Suprapubic skin (tissue), 4 donors: ENCODE measurements around the gene TREH. TPM values are rescaled to one million over a fixed set of nuclear protein-coding genes. Genes with fewer than 3 reads are reported as not detected.

Source experiments
- DNase-seq, 2 donors: peaks; one replicate each; pipeline ENCODE4 v3.0.0-alpha.2; 2019; ENCODE audit warnings: low spot score in 2 of 2
- H3K27ac ChIP-seq: fragments of 200-600 bp; sonication (generic); one replicate; pipeline ENCODE4 v1.5.1; 2019
- H3K27me3 ChIP-seq: fragments of 200-600 bp; sonication (generic); one replicate; pipeline ENCODE4 v1.5.1; 2019
- H3K36me3 ChIP-seq: fragments of 200-600 bp; sonication (generic); one replicate; pipeline ENCODE4 v1.5.1; 2019
- H3K4me1 ChIP-seq: fragments of 200-600 bp; sonication (generic); one replicate; pipeline ENCODE4 v1.5.1; 2019
- H3K4me3 ChIP-seq: fragments of 200-600 bp; sonication (generic); one replicate; pipeline ENCODE4 v1.5.1; 2019; ENCODE audit warnings: mild to moderate bottlenecking
- H3K9me3 ChIP-seq: fragments of 200-600 bp; sonication (generic); one replicate; pipeline ENCODE4 v1.5.1; 2019
- CTCF ChIP-seq, 2 donors: fragments of 200-600 bp in 1 of 2; fragments of 450-650 bp in 1 of 2; sonication (generic) in 1 of 2; IDR thresholded peaks; one replicate each; pipeline ENCODE4 v1.5.1; 2016 to 2019; ENCODE audit warnings: antibody characterized with exemption in 2 of 2, mild to moderate bottlenecking in 1 of 2, moderate library complexity in 1 of 2
- EP300 ChIP-seq: sonication (generic); formaldehyde crosslinking; IDR thresholded peaks from one replicate; pipeline ENCODE4 v1.6.1; 2017; ENCODE audit warnings: antibody characterized with exemption
- POLR2A ChIP-seq, 2 donors: fragments of 450-650 bp; IDR thresholded peaks; one replicate each; pipeline ENCODE4 v1.6.1; 2017; ENCODE audit warnings: antibody characterized with exemption in 2 of 2, mild to moderate bottlenecking in 2 of 2, moderate library complexity in 2 of 2
- POLR2AphosphoS5 ChIP-seq, 3 donors: sonication (generic); formaldehyde crosslinking; IDR thresholded peaks; one replicate each; pipeline ENCODE4 v1.6.1; 2017; ENCODE audit warnings: antibody characterized with exemption in 3 of 3
- WGBS: methylation state at CpG from one replicate; pipeline ENCODE4 v1.1.5; 2018; 5-methylcytosine and 5-hydroxymethylcytosine counted together
- total RNA-seq, 4 donors: library from RNA; depleted of rRNA; stranded (reverse); fragments of >200 nt; gene quantifications; one replicate each; pipeline ENCODE4 v1.1.0, GENCODE V29; 2016

TREH gene
- total RNA-seq, 4 donors from 2014 or later: not detected

GRCh38 chr11:118643142-118643994, 36.1 kb downstream of the TREH start:
- H3K4me3 ChIP-seq: no peak overlapping the region
- H3K4me1 ChIP-seq: peaks cover 30% of the 10 kb centered on the region
- DNase-seq: no peak
- H3K36me3 ChIP-seq: peaks cover 83% of the 10 kb centered on the region
- TF ChIP-seq POLR2AphosphoS5 (IDR thresholded peaks at IDR 0.05) (no peak), CTCF (IDR thresholded peaks at IDR 0.05) (no peak), EP300 (no peak), POLR2A (IDR thresholded peaks at IDR 0.05) (no peak)
- H3K27ac ChIP-seq: no peak overlapping the region
- WGBS: 74% methylated on average over 10 of the region's 11 CpGs
- H3K27me3 ChIP-seq: no peaks in the 10 kb centered on the region
- no peaks in the 10 kb centered on the region for H3K9me3 ChIP-seq

GRCh38 chr11:118641397-118642019, 37.9 kb downstream of the TREH start:
- no peak overlapping the region for H3K4me3 ChIP-seq
- peaks cover 75% of the 10 kb centered on the region for H3K36me3 ChIP-seq
- no peak overlapping the region for H3K27ac ChIP-seq
- H3K9me3 ChIP-seq: no peaks in the 10 kb centered on the region
- TF ChIP-seq EP300 (no peak), POLR2A (IDR thresholded peaks at IDR 0.05) (no peak), CTCF (IDR thresholded peaks at IDR 0.05) (no peak), POLR2AphosphoS5 (IDR thresholded peaks at IDR 0.05) (no peak)
- H3K4me1 ChIP-seq: peaks cover 26% of the 10 kb centered on the region
- WGBS: 56% methylated on average over 11 of the region's 11 CpGs
- H3K27me3 ChIP-seq: no peaks in the 10 kb centered on the region
- no peak for DNase-seq

- no peaks in the 10 kb centered on the region for H3K27me3 ChIP-seq
- 65% methylated on average over 5 of the region's 5 CpGs for WGBS
- H3K4me3 ChIP-seq: no peak overlapping the region
- H3K9me3 ChIP-seq: no peaks in the 10 kb centered on the region
- peaks cover 31% of the 10 kb centered on the region for H3K4me1 ChIP-seq
- H3K36me3 ChIP-seq: peaks cover 77% of the 10 kb centered on the region
- no peak for DNase-seq
- no peak overlapping the region for H3K27ac ChIP-seq
- no peak for TF ChIP-seq POLR2AphosphoS5 (IDR thresholded peaks at IDR 0.05)
- TF ChIP-seq CTCF (IDR thresholded peaks at IDR 0.05): peak in 1 of 2 donors; percentile 25
These were observed 38.9 kb downstream of the TREH start for GRCh38 chr11:118640332-118641154.

GRCh38 chr11:118639899-118640298, 39.6 kb downstream of the TREH start:
- no peak overlapping the region for H3K27ac ChIP-seq
- peaks cover 35% of the 10 kb centered on the region for H3K4me1 ChIP-seq
- WGBS: 52% methylated on average over 4 of the region's 4 CpGs
- H3K9me3 ChIP-seq: no peaks in the 10 kb centered on the region
- DNase-seq: no peak
- H3K27me3 ChIP-seq: no peaks in the 10 kb centered on the region
- TF ChIP-seq CTCF (IDR thresholded peaks at IDR 0.05): no peak
- no peak for TF ChIP-seq POLR2A (IDR thresholded peaks at IDR 0.05)
- TF ChIP-seq EP300: no peak
- TF ChIP-seq POLR2AphosphoS5 (IDR thresholded peaks at IDR 0.05): no peak
- no peak overlapping the region for H3K4me3 ChIP-seq
- peaks cover 71% of the 10 kb centered on the region for H3K36me3 ChIP-seq

GRCh38 chr11:118638726-118639125, 40.7 kb downstream of the TREH start:
- Histone ChIP-seq H3K9me3 (no peaks in the 10 kb centered on the region), H3K27ac (no peak overlapping the region), H3K36me3 (peaks cover 59% of the 10 kb centered on the region), H3K4me1 (peaks cover 47% of the 10 kb centered on the region), H3K27me3 (no peaks in the 10 kb centered on the region), H3K4me3 (no peak overlapping the region)
- TF ChIP-seq POLR2A (IDR thresholded peaks at IDR 0.05) (no peak), POLR2AphosphoS5 (IDR thresholded peaks at IDR 0.05) (no peak), EP300 (no peak), CTCF (IDR thresholded peaks at IDR 0.05) (no peak)
- 96% methylated on average over 6 of the region's 6 CpGs for WGBS
- DNase-seq: no peak
